Fibroblast of the aortic adventitia (primary cell): ENCODE measurements around the gene TMEM147. TPM values are rescaled to one million over a fixed set of nuclear protein-coding genes. Genes with fewer than 3 reads are reported as not detected.
A peak's percentile ranks its signal among the peaks of the same experiment; 100 is the strongest.

Source experiments
- DNase-seq: peaks from one replicate; pipeline ENCODE4 v3.0.0-alpha.2; 2010; ENCODE audit warnings: low read depth
- H3K4me3 ChIP-seq: 2 replicates; pipeline ENCODE4 v1.5.1; 2011; ENCODE audit warnings: low read depth, mild to moderate bottlenecking, control low read depth, low read length, moderate library complexity
- CTCF ChIP-seq: IDR thresholded peaks from 2 replicates; pipeline ENCODE4 v1.5.1; 2011; ENCODE audit warnings: mild to moderate bottlenecking, low read length, control low read depth, inconsistent platforms; ENCODE audit not compliant: insufficient read depth
- total RNA-seq: library from RNA; depleted of rRNA; stranded (reverse); fragments of >200 nt; gene quantifications from 2 replicates; pipeline ENCODE4 v1.2.3, GENCODE V29; 2012; ENCODE audit warnings: low replicate concordance

The TMEM147 gene, protein sequence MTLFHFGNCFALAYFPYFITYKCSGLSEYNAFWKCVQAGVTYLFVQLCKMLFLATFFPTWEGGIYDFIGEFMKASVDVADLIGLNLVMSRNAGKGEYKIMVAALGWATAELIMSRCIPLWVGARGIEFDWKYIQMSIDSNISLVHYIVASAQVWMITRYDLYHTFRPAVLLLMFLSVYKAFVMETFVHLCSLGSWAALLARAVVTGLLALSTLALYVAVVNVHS
- total RNA-seq = 25.0 and 63.7 TPM in 2 replicates

DNA sequence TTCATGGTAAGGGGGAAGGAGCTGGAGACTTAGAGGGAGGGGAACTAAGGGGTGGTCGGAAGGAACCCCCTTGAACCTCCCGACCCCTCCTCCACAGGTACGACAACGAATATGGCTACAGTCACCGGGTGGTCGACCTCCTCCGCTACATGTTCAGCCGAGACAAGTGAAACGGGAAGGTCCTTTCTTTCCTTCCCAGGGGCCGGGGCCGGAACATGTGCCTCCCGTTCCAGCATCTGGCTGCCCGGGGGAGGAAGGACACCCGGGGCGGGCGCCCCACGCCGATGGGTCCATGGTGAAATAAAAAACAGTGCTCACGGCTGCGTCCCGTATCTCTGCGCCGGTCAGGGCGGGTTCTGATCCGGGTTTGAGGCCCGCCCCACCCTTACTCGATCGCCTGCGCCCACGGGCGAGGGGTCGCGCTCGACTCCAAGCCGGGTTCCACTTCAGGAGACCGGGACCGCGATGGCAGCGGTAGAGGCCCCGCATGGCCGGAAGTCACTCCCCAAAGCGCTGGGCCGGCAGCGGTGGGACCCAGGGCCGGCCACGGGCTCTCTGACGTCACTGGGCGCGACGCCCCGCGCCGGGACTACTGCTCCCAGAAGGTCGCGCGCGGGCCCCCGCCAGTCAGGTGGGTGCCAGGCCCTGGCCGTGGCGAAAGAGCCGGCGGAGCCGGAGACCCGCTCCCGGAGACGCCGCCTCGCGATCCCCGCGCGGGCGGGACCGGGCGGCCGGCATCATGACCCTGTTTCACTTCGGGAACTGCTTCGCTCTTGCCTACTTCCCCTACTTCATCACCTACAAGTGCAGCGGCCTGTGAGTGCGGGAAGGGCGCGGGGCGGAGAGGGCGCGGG is at the start of gene TMEM147:
Gene TMEM147 (plus strand): TSS at position 626 of the 854 bp plus-strand sequence. CDS start 114 bp downstream, at position 740.
- H3K4me3 ChIP-seq = peak within 1 kb of the TSS; percentile 90
- DNase-seq = peak; percentile 75
- no peak for TF ChIP-seq CTCF

- no peak overlapping the region for H3K4me3 ChIP-seq
- no peak for TF ChIP-seq CTCF
- DNase-seq = no peak
Measured at GRCh38 chr19:35497406-35497805, 48.0 kb upstream of the TMEM147 start.

GRCh38 chr19:35498220-35498619 is 47.2 kb upstream of the TMEM147 start:
- TF ChIP-seq CTCF = no peak
- no peak for DNase-seq
- H3K4me3 ChIP-seq = no peak overlapping the region

- TF ChIP-seq CTCF = no peak
- no peak overlapping the region for H3K4me3 ChIP-seq
- DNase-seq = no peak
Measured at GRCh38 chr19:35498984-35499527, 46.4 kb upstream of the TMEM147 start.

DNA sequence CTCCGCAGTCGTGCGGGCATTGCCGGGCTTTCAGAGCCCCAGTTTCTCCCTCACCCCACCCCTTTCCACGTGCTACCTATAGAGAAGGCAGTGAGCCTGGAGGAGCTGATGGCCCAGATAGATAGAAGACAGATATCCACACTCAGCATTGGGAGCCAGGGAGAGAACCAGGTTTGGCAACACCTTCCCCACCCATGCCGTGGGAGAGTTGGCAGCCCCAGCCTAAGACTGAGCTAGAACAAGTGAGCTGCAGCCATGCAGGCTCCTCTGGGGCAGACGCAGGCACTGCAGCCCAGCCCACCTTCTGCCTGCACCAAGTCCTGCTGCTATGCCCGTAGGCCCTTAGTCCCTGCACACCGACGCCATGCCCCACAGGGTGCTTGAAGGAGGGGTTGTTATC is 44.8 kb upstream of the TMEM147 start:
- no peak for TF ChIP-seq CTCF
- DNase-seq = no peak
- H3K4me3 ChIP-seq = no peak overlapping the region

DNA sequence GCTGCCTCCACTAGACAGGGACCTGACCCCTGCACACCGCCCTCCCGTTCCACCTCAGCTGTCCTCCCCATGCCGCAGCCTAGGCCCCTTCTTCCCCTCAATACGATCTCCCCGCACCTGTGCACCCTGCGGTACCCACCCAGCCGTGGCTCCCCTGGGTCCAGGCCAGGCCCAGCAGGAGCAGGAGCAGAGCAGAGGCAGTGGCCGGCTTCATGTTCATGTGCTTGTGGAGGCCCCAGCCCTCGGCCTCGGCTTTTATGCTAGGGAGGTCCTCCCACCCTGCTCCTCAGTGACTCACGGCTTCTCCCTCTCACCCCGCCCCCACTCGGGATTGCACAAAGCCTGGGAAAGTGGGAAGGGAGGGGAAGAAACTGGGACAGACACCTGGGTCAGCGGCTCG is 43.7 kb upstream of the TMEM147 start:
- no peak overlapping the region for H3K4me3 ChIP-seq
- no peak for TF ChIP-seq CTCF
- DNase-seq = no peak
